Bronchial epithelial cell (primary cell): Measurements from ENCODE around the gene CDH1. TPM values are rescaled to one million over a fixed set of nuclear protein-coding genes. Genes with fewer than 3 reads are reported as not detected.
"Not testable (repeated sequence)": the region's sequence is repeated elsewhere in the genome, so short reads cannot be mapped to it uniquely, and the experiment has no call there.

Experiments used
- DNase-seq: peaks from one replicate; pipeline ENCODE4 v3.0.0-alpha.2; 2010; ENCODE audit warnings: low read depth
- FAIRE-seq: peaks from 2 replicates; lab custom pipeline; 2011; peaks lifted over from hg19 to GRCh38; lab: Jason Lieb, UNC
- H3K27me3 ChIP-seq: 2 replicates; pipeline ENCODE4 v1.5.1; 2011; ENCODE audit warnings: low read length; ENCODE audit not compliant: control insufficient read depth, insufficient read depth
- H3K36me3 ChIP-seq: 2 replicates; pipeline ENCODE4 v1.5.1; 2011; ENCODE audit warnings: low read length; ENCODE audit not compliant: control insufficient read depth, insufficient read depth
- H3K4me3 ChIP-seq: 2 replicates; pipeline ENCODE4 v1.5.1; 2011; ENCODE audit warnings: mild to moderate bottlenecking, low read depth, low read length, control low read depth
- CTCF ChIP-seq: IDR thresholded peaks from 2 replicates; pipeline ENCODE4 v1.5.1; 2011; ENCODE audit warnings: mild to moderate bottlenecking, moderate library complexity, low read length, control low read depth, inconsistent platforms; ENCODE audit not compliant: insufficient read depth, severe bottlenecking
- total RNA-seq: library from RNA; depleted of rRNA; stranded (reverse); fragments of >200 nt; gene quantifications from 2 replicates; pipeline ENCODE4 v1.2.1, GENCODE V29; 2014

CDH1 gene
- total RNA-seq, 1 donor from 2014 or later: 250 TPM

GRCh38 chr16:68713361-68713760 lies 23.7 kb upstream of the CDH1 start:
- no peak for DNase-seq
- Histone ChIP-seq H3K36me3 (no peaks in the 10 kb centered on the region), H3K4me3 (no peak overlapping the region), H3K27me3 (no peaks in the 10 kb centered on the region)
- no peak for FAIRE-seq
- no peak for TF ChIP-seq CTCF

GRCh38 chr16:68715471-68715870 lies 21.6 kb upstream of the CDH1 start:
- FAIRE-seq: no peak
- no peak overlapping the region for H3K4me3 ChIP-seq
- no peaks in the 10 kb centered on the region for H3K36me3 ChIP-seq
- no peaks in the 10 kb centered on the region for H3K27me3 ChIP-seq
- TF ChIP-seq CTCF: no peak
- no peak for DNase-seq

- not testable (repeated sequence) for H3K4me3 ChIP-seq, DNase-seq, H3K36me3 ChIP-seq, H3K27me3 ChIP-seq, FAIRE-seq
Measured at GRCh38 chr16:68716516-68716915, 20.6 kb upstream of the CDH1 start.

GRCh38 chr16:68717684-68718083 lies 19.4 kb upstream of the CDH1 start:
- Histone ChIP-seq H3K27me3 (no peaks in the 10 kb centered on the region), H3K4me3 (no peak overlapping the region), H3K36me3 (no peaks in the 10 kb centered on the region)
- DNase-seq (no peak), FAIRE-seq (no peak)
- no peak for TF ChIP-seq CTCF

GRCh38 chr16:68718590-68718989 lies 18.5 kb upstream of the CDH1 start:
- DNase-seq: no peak
- Histone ChIP-seq H3K36me3 (no peaks in the 10 kb centered on the region), H3K4me3 (no peak overlapping the region), H3K27me3 (no peaks in the 10 kb centered on the region)
- no peak for FAIRE-seq
- TF ChIP-seq CTCF: no peak

- DNase-seq (no peak), FAIRE-seq (no peak)
- no peaks in the 10 kb centered on the region for H3K36me3 ChIP-seq
- no peak overlapping the region for H3K4me3 ChIP-seq
- TF ChIP-seq CTCF: no peak
- H3K27me3 ChIP-seq: no peaks in the 10 kb centered on the region
Measured at GRCh38 chr16:68719993-68720489, 17.1 kb upstream of the CDH1 start.
